Upper lobe of left lung (tissue), 4 donors: Measurements from ENCODE around the gene GAMT.

Experiments
- POLR2A ChIP-seq, 4 donors: fragments of 450-650 bp; IDR thresholded peaks; one replicate each; pipeline ENCODE4 v1.5.1; 2016 to 2017; ENCODE audit warnings: antibody characterized with exemption in 4 of 4, mild to moderate bottlenecking in 2 of 4
- TF ChIP-seq, protein P1 (sequence below), 6 experiments: fragments of 450-650 bp in 4 of 6; fragments of 200-600 bp in 2 of 6; sonication (generic) in 2 of 6; IDR thresholded peaks; one replicate each; pipeline ENCODE4 v1.5.1; 2016 to 2019; ENCODE audit warnings: antibody characterized with exemption in 6 of 6

DNA sequence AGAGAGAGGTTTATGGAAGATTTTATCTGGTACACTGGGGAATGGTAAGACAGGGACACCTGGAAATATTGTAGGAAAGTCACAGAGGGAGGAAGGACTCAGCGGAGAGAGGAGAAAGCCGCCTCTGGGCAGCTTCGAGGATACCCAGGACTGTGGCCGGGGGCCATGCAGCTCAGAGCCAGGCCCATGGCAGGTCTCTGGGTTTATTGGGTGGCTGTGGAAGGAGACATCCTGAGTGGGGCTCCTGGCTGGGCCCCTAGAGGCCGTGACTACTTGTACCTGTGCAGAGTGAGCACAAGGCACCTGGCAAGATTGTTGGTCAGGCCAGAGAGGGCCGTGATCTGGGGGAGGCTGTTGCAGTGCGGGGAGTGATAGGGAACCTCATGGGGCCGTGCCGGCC lies 9.4 kb upstream of the GAMT start:
- TF ChIP-seq, protein P1, sequence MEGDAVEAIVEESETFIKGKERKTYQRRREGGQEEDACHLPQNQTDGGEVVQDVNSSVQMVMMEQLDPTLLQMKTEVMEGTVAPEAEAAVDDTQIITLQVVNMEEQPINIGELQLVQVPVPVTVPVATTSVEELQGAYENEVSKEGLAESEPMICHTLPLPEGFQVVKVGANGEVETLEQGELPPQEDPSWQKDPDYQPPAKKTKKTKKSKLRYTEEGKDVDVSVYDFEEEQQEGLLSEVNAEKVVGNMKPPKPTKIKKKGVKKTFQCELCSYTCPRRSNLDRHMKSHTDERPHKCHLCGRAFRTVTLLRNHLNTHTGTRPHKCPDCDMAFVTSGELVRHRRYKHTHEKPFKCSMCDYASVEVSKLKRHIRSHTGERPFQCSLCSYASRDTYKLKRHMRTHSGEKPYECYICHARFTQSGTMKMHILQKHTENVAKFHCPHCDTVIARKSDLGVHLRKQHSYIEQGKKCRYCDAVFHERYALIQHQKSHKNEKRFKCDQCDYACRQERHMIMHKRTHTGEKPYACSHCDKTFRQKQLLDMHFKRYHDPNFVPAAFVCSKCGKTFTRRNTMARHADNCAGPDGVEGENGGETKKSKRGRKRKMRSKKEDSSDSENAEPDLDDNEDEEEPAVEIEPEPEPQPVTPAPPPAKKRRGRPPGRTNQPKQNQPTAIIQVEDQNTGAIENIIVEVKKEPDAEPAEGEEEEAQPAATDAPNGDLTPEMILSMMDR (IDR thresholded peaks at IDR 0.05) = no peak
- TF ChIP-seq POLR2A (IDR thresholded peaks at IDR 0.05) = no peak
